Stomach (tissue), 9 donors: ENCODE results near the gene USP12. TPM values are rescaled to one million over a fixed set of nuclear protein-coding genes. Genes with fewer than 3 reads are reported as not detected.
A peak's percentile ranks its signal among the peaks of the same experiment; 100 is the strongest.

ENCODE experiments used
- DNase-seq, 2 donors: peaks; one replicate each; pipeline versions ENCODE4 v3.0.0 to v3.0.0-alpha.2; 2013 to 2019
- H3K27ac ChIP-seq, 5 donors: fragments of 200-600 bp in 4 of 5; sonication (generic) in 4 of 5; one replicate each; pipeline ENCODE4 v1.5.1; 2013 to 2019; ENCODE audit warnings: mild to moderate bottlenecking in 1 of 5, moderate library complexity in 1 of 5
- H3K27me3 ChIP-seq, 3 donors: fragments of 200-600 bp; sonication (generic); one replicate each; pipeline ENCODE4 v1.5.1; 2017 to 2019; ENCODE audit warnings: mixed run types in 1 of 3
- H3K36me3 ChIP-seq, 4 donors: fragments of 200-600 bp; sonication (generic); 1 replicate in 3 of 4; 2 replicates in 1 of 4; pipeline ENCODE4 v1.5.1; 2016 to 2019
- H3K4me1 ChIP-seq, 4 donors: fragments of 200-600 bp; sonication (generic); one replicate each; pipeline ENCODE4 v1.5.1; 2016 to 2019
- H3K4me3 ChIP-seq, 4 donors: fragments of 200-600 bp; sonication (generic) in 3 of 4; one replicate each; pipeline ENCODE4 v1.5.1; 2016 to 2019; ENCODE audit warnings: mild to moderate bottlenecking in 1 of 4
- H3K9me3 ChIP-seq, 4 donors: fragments of 200-600 bp; sonication (generic); one replicate each; pipeline ENCODE4 v1.5.1; 2016 to 2019
- CTCF ChIP-seq, 7 experiments: fragments of 450-650 bp in 4 of 7; fragments of 200-600 bp in 3 of 7; sonication (generic) in 3 of 7; IDR thresholded peaks; one replicate each; pipeline ENCODE4 v1.5.1; 2016 to 2019; ENCODE audit warnings: antibody characterized with exemption in 7 of 7, control low read depth in 2 of 7, mild to moderate bottlenecking in 1 of 7
- EP300 ChIP-seq: sonication (generic); formaldehyde crosslinking; IDR thresholded peaks from one replicate; pipeline ENCODE4 v1.6.1; 2017; ENCODE audit warnings: antibody characterized with exemption
- POLR2A ChIP-seq, 4 donors: fragments of 450-650 bp; IDR thresholded peaks; one replicate each; pipeline ENCODE4 v1.6.1; 2016; ENCODE audit warnings: antibody characterized with exemption in 4 of 4, control low read depth in 2 of 4, mild to moderate bottlenecking in 1 of 4, moderate library complexity in 1 of 4
- POLR2AphosphoS5 ChIP-seq, 3 donors: sonication (generic); formaldehyde crosslinking; IDR thresholded peaks; one replicate each; pipeline ENCODE4 v1.6.1; 2016; ENCODE audit warnings: antibody characterized with exemption in 3 of 3
- WGBS, 5 donors: extraction: QIAGEN DNeasy Blood & Tissue Kit in 3 of 5; methylation state at CpG; one replicate each; pipeline versions ENCODE4 v1.1.5 to v1.1.7; 2013 to 2018; 5-methylcytosine and 5-hydroxymethylcytosine counted together
- intact Hi-C: fragments of 100-400 bp; cut with DNase I; formaldehyde crosslinking; loops from one replicate; pipeline ENCODE4 v1.15.1; 2023; ENCODE audit warnings: low total_unique reads
- polyA plus RNA-seq, 3 donors: library from polyadenylated mRNA; stranded (reverse); fragments of 200-250 nt; gene quantifications; one replicate each; pipeline ENCODE4 v1.2.3, GENCODE V29; 2013
- total RNA-seq, 5 donors: library from RNA; depleted of rRNA; stranded (reverse); fragments of >200 nt; gene quantifications; one replicate each; pipeline versions ENCODE4 v1.1.0 to v1.2.3, GENCODE V29; 2014 to 2016
- donor health status: healthy with polysubstance abuse.
- donor health status: Bipolar disorder and iron deficiency.
- donor health status: healthy.

Gene USP12
- total and polyA plus RNA-seq, 8 donors: 6.9 to 59.7 (median 21.6) TPM

- no peak overlapping the region for H3K4me3 ChIP-seq
- no peaks in the 10 kb centered on the region for H3K27me3 ChIP-seq
- intact Hi-C loops: no loop called here
- no peak for DNase-seq
- H3K36me3 ChIP-seq: no peaks in the 10 kb centered on the region
- TF ChIP-seq CTCF (IDR thresholded peaks at IDR 0.05) (no peak), POLR2AphosphoS5 (IDR thresholded peaks at IDR 0.05) (no peak), POLR2A (IDR thresholded peaks at IDR 0.05) (no peak), EP300 (no peak)
- H3K27ac ChIP-seq: peak overlapping the region in 1 of 5 donors; percentile 41
- no peaks in the 10 kb centered on the region for H3K9me3 ChIP-seq
- peaks cover 12 to 37% (median 21%) of the 10 kb centered on the region in 4 donors for H3K4me1 ChIP-seq
- 60 to 83% (median 75%) methylated on average over 13 of the region's 13 CpGs for WGBS, 5 donors
Measured at GRCh38 chr13:27024776-27025492, 146.7 kb downstream of the USP12 start.

- Histone ChIP-seq H3K4me1 (peaks cover 20 to 46% (median 29%) of the 10 kb centered on the region in 4 donors), H3K27ac (peak overlapping the region in 1 of 5 donors; percentile 12), H3K27me3 (no peaks in the 10 kb centered on the region), H3K4me3 (no peak overlapping the region), H3K36me3 (no peaks in the 10 kb centered on the region), H3K9me3 (no peaks in the 10 kb centered on the region)
- no peak for DNase-seq
- intact Hi-C loops: no loop called here
- TF ChIP-seq EP300 (no peak), CTCF (IDR thresholded peaks at IDR 0.05) (no peak), POLR2AphosphoS5 (IDR thresholded peaks at IDR 0.05) (no peak), POLR2A (IDR thresholded peaks at IDR 0.05) (no peak)
- 83 to 90% (median 85%) methylated on average over 2 of the region's 2 CpGs for WGBS, 5 donors
Measured at GRCh38 chr13:27024074-27024461, 147.5 kb downstream of the USP12 start.

DNA sequence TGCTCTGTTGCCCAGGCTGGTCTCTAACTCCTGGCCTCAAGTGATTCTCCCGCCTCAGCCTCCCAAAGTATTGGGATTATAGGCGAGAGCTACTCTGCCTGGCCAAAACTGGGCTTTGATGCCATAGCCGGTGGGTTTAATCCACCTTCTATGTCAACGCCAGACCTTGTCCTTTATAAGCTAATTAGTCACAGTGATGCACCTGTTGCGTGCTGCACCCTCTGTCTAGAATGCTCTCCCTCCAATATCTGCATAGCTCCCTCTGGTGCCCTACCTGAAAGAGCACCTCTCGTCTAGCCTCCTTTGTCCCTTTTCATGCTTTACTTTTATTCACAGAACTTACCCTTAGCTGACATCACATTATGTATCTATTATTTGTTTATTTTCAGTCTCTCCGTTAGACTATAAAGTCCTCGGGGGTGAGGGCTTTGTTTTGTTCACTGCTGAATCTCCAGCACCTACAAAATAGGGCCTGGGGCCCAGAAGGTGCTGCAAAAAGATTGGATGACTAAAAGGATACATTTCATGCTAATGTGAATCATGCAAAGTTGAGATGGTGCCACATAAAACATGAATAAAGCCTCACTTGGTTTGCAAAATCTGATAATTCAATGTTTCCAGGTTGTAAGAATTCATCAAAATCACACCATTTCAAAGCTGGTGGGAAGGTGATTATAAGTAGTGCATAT is 148.1 kb downstream of the USP12 start:
- intact Hi-C loops: no loop called here
- no peak for DNase-seq
- TF ChIP-seq POLR2AphosphoS5 (IDR thresholded peaks at IDR 0.05) (no peak), POLR2A (IDR thresholded peaks at IDR 0.05) (no peak), CTCF (IDR thresholded peaks at IDR 0.05) (no peak), EP300 (no peak)
- Histone ChIP-seq H3K9me3 (no peaks in the 10 kb centered on the region), H3K36me3 (no peaks in the 10 kb centered on the region), H3K4me1 (peaks cover 25 to 51% (median 34%) of the 10 kb centered on the region in 4 donors), H3K27me3 (no peaks in the 10 kb centered on the region), H3K27ac (peak overlapping the region in 4 of 5 donors; percentile 46 to 77 (median 58)), H3K4me3 (no peak overlapping the region)
- 83 to 87% (median 85%) methylated on average over 8 of the region's 8 CpGs for WGBS, 5 donors

DNA sequence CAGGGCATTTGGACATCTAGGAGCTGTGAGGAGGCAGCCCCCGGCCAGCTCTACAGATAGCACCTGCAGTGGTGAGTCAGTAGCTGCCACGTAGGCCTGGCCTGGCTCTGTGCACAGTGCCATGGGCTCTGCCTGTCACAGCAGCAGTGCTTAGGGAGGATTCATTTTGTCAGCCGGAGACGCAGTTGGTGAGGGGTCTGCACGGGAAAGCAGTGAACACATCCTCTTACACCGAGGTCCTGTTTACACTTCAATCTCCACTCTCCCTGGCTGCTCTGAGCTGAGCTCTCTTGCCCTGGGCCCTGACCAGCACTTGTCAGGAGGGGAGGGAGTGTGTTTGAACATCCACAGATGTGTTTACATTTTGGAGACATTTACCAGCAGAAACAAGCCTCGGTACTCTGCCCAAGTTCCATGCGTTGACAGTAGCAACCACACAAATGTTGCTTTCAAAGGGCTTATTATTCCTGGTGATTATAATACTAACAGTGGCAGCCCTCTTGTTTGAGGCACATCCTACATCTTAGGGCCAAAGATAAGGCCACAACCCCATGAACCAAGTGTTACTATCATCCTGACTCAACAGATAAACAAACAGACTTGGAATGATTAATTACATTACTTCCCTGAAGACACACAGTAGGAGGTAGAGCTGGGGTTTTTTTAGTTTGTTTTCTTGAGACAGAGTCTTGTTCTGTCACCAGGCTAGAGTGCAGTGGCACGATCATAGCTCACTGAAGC is 148.9 kb downstream of the USP12 start:
- intact Hi-C loops: no loop called here
- no peaks in the 10 kb centered on the region for H3K36me3 ChIP-seq
- H3K27ac ChIP-seq: peak overlapping the region; percentile 46 to 77 (median 47)
- 19 to 39% (median 28%) methylated on average over 5 to 9 of the region's 9 CpGs for WGBS, 5 donors
- peak; percentile 49 to 79 for DNase-seq
- H3K4me3 ChIP-seq: no peak overlapping the region
- TF ChIP-seq EP300: peak; percentile 43
- TF ChIP-seq POLR2A (IDR thresholded peaks at IDR 0.05): no peak
- peak; percentile 37 to 70 (median 39) for TF ChIP-seq POLR2AphosphoS5 (IDR thresholded peaks at IDR 0.05)
- no peaks in the 10 kb centered on the region for H3K27me3 ChIP-seq
- no peaks in the 10 kb centered on the region for H3K9me3 ChIP-seq
- peaks cover 30 to 59% (median 37%) of the 10 kb centered on the region in 4 donors for H3K4me1 ChIP-seq
